Stimulated activated CD8-positive, alpha-beta memory T cell treated with anti-CD3 and anti-CD28 coated beads, Interleukin-7, amount 100 ng/mL, for 48 hours (primary cell): ENCODE results near the gene SPACA9.

Source experiments
- DNase-seq, 2 donors: peaks; one replicate each; pipeline ENCODE4 v3.0.0-alpha.2; 2020; ENCODE audit warnings: low read depth in 1 of 2; ENCODE audit errors: extremely low read depth in 1 of 2

SPACA9 gene

DNA sequence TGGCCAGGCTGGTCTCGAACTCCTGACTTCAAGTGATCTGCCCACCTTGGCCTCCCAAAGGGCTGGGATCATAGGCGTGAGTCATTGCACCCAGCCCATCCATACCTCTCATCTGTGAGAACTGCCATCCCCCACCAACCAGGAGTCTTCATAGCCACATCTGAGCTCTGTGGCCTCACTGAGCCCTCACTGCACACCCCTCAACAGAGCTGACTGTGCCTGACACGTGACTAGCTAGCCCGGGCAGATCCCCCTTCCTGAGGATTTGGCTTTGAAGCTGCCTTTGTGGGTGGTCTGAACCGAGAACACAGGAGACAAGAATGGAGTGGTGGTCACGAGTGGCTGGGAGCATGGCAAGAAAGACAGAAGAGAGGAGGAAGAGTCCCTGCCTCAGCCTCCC lies 16.2 kb upstream of the SPACA9 start:
- no peak for DNase-seq

DNA sequence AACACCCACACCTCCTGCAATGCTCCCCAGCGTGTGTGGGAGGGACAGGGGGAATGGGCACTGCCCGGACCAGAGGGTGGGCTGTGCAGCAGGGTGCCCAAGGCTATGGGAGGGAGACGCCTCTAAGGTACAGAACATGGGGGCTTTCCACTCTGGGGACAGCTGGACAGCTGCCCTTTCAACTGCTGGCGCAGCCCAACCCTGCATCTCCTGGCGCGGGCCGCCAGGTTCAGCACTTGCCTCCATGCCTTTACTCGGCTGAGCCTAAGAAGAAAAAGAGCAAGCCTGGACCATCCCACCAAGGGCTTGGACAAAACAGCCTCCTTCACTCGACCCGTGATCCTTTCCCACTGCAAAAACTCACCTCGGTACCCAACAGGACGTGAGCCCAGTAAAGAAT lies 15.6 kb upstream of the SPACA9 start:
- DNase-seq = no peak

- no peak for DNase-seq
Observed at GRCh38 chr9:132864277-132864676, 14.4 kb upstream of the SPACA9 start.

GRCh38 chr9:132864691-132865090 lies 14.0 kb upstream of the SPACA9 start:
- no peak for DNase-seq

- no peak for DNase-seq
Observed at GRCh38 chr9:132866898-132867297, 11.8 kb upstream of the SPACA9 start.

DNA sequence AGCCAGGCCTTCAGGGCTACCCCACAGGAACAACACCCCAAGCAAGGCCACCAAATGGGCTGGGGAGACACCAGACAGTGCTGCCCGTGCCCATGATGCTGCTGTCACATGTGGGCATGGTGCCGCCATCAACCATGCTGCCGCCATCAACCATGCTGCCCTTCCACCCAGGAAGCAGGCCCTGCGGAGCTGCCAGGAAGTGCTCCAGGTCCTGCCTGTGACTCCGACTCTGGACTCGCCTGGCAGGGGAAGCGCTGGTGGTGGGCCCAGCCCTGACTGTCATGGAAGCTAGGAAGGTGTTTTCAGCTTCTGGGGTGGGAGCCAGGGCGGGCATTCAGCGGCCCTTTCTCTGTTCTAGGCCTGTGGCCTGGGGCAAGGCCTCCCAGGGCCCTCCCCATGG lies 9.4 kb upstream of the SPACA9 start:
- DNase-seq = no peak

GRCh38 chr9:132873403-132873802 lies 5.3 kb upstream of the SPACA9 start:
- DNase-seq = no peak

DNA sequence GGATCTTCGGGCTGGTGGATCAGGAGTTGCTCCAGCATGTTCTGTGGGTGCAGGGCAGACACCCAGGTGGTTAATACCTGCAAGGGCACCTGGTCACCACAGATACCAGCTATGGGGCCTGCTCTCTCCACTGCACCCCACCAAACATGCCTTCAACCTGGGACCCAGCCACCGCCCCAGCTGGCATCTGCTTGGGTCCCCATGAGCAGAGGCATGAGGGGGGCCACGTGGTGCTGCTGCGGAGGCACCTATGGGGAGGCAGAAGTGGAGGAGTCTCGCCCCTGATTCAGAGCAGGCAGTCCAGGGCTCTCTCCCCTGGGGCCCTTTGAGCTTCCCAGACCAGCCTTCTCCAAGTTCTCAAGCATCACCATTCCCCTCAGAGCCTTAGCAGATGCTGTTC lies 3.5 kb upstream of the SPACA9 start:
- no peak for DNase-seq

- DNase-seq = no peak
Observed at GRCh38 chr9:132876849-132877248, 1.8 kb upstream of the SPACA9 start.

GRCh38 chr9:132877458-132877823 lies 1.3 kb upstream of the SPACA9 start:
- no peak for DNase-seq

GRCh38 chr9:132877824-132878694 lies 639 bp upstream of the SPACA9 start, which contains the start of gene AK8:
Gene AK8, minus strand, starts transcription at chr9:132878284. Its CDS starts 29 bp downstream, at chr9:132878255.
- DNase-seq = peak; percentile 37 to 60

GRCh38 chr9:132879457-132880323 lies 992 bp downstream of the SPACA9 start:
- DNase-seq = no peak

- DNase-seq = no peak
Observed at GRCh38 chr9:132880324-132880661, 1.6 kb downstream of the SPACA9 start.

GRCh38 chr9:132881826-132882225 lies 3.1 kb downstream of the SPACA9 start:
- no peak for DNase-seq

DNA sequence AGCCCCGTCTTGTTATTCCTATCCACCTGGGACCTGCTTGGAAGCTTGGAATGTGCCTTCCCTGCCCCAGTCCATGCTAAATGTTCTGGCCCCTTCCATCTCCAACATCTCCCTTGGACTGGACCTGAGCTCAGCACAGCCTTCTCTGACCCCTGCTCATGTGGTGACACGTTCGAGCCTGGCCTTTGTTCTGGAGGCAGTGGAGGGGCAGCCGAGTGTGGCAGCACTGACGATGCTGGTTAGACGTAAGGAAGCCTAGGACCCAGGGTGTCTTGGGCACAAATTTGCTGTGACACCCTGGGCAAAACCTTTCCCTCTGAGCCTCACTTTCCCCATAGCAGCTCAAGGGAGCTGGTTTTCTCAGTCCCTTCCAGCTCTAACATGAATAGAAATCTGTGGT lies 3.9 kb downstream of the SPACA9 start:
- DNase-seq = no peak

- no peak for DNase-seq
Observed at GRCh38 chr9:132883349-132884294, 4.9 kb downstream of the SPACA9 start.

- DNase-seq = no peak
Observed at GRCh38 chr9:132885720-132886333, 7.1 kb downstream of the SPACA9 start.

GRCh38 chr9:132886334-132886725 lies 7.6 kb downstream of the SPACA9 start:
- DNase-seq = no peak

DNA sequence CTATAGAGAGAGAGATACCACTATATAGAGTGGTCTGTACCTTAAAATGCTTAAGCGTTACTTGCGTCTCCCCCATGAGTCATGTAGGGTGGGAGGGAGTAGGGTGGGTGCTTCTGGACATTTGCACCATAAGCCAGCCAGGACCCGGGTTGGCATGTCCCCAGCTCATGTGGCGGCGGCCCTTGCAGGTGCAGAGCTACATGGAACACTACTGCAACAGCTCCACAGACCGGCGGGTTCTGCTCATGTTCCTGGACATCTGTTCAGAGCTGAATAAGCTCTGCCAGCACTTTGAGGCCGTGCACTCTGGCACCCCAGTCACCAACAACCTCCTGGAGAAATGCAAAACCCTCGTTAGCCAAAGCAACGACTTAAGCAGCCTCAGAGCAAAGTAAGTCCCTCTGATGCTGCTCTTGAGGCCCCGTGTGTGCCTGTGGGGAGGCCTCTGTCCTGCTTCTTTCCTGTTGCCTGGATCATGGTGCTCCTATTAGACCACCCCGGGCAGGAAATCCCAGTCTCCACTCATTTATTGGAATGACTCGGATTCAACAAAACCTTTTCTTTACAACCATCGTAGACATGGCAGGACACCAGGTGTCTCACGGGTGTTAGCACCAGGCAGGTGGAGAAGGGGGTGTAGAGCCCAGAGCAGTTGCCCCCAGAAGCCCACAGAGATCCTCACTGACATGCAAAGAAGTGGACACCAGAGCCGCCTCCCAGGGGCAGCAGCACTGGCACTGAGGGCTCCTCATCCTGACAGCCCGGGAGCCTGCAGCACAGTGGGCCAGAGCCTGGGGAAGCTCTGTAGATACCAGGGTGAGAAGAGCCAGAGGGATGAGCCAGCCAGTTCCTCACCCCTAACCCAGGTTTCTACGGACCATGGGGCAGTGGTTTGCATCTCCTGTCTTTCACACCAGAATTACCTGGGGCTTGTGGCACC lies 8.8 kb downstream of the SPACA9 start:
- no peak for DNase-seq
